ENCODE data around the gene CAMK2D. TPM values are rescaled to one million over a fixed set of nuclear protein-coding genes. Genes with fewer than 3 reads are reported as not detected.

The CAMK2D gene
- total RNA-seq, 1 donor from 2014 or later = 78.9 TPM

- no peak for DNase-seq
Measured at GRCh38 chr4:113522433-113522832, 239.1 kb downstream of the CAMK2D start.

DNA sequence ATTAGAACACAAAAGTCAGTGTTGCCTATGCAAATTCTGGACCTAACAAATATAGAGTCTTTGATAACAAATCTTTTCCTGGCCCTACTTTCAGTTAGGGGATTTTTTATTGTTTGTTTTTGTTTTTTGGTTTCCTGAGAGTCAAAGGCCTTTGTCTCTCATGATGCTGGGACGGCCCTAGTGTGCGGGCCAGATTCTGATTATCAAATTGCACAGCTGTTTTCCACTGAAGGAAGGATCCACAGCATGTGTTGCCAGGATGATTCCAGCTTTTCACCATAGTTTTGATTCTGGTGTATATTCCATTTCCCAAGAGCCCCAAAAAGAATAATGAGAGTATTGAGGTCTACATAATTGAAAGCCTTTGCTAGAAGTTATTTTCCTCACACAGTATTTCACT, 248.2 kb downstream of the CAMK2D start:
- DNase-seq = no peak

DNA sequence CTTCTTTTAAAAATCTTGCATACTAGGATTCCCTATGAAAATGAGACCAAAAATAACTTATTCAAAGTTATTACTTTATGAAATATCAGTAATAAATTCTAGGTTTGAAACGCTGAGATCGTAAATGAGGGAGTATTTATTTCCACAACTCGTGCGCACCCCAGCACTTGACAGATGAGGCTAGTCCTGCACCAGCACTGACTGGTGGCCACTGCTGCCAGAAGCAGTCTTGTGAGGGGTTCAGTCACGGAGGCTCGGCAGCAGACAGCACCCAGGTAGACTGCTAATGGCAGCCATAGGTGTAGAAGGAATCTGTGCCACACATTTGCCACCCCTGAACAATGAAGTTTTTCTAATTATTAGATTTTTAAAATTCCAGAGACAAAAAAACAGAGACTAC, 248.7 kb downstream of the CAMK2D start:
- DNase-seq = no peak

- no peak for DNase-seq
Measured at GRCh38 chr4:113511944-113512343, 249.6 kb downstream of the CAMK2D start.

- DNase-seq = no peak
Measured at GRCh38 chr4:113509851-113510250, 251.7 kb downstream of the CAMK2D start.

DNA sequence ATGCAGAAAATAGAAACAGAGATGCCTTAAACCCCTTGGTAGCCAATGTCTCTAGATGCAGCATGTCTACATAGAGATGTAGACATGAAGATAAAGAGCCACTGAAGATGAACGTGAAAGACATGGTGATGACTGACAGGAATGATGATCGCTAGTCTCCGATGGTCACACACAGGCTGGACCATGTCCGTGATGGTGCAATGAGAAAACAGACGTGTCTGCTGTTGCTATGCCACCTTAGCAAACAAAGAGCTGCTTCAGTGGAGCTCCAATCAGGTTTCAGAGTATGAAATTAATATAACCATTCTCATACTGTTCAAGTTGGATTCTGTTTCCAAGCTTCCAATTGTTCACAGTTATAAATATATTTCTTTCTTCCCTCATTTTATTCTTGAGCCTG, 256.5 kb downstream of the CAMK2D start:
- no peak for DNase-seq

DNA sequence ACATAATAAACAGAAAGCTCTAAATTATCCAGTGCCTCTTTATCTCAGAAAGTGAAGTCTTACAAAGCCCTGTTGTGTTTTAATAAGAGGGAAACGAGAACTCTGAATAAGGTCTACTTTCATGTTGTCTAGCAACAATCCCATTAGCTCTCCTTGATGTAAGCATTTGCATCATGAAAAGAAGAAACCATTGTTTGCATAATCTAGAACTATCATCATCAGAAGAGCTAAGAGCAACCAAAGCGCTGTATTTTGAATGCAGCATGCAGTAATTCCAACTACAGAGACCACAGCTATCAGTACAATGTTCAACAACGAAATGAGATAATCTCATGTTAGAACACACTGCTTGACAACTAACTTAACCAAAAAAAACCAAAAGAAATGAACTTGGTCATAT, 257.1 kb downstream of the CAMK2D start:
- no peak for DNase-seq

- no peak for DNase-seq
Measured at GRCh38 chr4:113503691-113504090, 257.8 kb downstream of the CAMK2D start.

DNA sequence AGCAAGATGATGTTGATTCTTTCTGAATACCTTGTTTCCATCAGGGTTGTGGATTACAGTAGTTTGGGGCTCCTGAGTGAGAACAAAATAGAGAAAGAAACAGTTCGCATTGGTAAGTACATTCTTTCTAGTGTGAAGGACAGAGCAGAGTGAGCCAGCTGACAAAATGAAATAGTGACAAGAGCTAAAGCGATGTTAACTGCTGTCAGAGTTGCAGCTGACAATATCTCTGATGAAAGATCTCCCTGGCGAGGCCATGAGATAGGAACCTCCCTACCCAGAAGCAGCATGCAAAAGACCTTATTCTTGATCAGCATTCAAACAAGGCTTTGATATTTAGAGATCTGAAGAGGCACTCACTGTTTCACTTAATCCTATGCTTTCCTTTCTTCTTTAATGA, 258.6 kb downstream of the CAMK2D start:
- DNase-seq = no peak

DNA sequence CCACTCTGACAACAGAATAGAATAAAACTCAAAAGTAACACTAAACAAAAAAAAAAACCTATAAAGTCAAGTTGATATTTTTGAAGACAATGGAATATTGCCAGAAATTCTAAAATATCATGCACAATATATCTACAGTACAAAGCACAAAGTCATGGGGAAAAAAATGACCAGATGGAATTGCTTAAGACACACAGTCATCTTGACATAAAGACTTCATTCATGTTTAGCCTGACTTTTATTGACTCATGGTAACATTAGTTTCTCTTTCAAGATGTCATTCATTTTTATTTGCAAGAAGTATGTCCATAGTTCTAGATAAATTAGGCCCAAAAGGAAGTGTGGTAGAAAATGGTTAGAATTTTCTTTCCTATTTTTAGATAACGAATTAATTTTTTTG, 259.1 kb downstream of the CAMK2D start:
- no peak for DNase-seq

DNA sequence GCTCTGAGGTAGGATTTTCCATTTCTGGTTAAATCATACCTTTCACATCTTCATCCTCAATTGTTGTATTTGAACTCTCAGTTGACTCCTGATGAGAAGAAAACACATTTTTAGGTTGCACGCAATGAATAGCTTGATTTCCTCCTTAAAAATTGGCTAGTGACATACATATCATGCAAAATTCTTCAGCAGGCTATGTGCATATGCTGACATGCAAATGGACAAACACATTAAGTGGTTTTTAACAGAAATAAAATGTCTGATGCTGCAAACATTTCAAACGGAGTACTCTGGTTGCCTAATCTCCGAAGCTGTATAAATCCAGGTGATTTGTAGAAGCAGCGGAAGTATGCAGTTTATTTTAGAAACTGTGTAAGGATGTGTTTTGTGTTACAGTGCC, 261.1 kb downstream of the CAMK2D start:
- DNase-seq = no peak

GRCh38 chr4:113499696-113500095, 261.8 kb downstream of the CAMK2D start:
- DNase-seq = no peak

DNA sequence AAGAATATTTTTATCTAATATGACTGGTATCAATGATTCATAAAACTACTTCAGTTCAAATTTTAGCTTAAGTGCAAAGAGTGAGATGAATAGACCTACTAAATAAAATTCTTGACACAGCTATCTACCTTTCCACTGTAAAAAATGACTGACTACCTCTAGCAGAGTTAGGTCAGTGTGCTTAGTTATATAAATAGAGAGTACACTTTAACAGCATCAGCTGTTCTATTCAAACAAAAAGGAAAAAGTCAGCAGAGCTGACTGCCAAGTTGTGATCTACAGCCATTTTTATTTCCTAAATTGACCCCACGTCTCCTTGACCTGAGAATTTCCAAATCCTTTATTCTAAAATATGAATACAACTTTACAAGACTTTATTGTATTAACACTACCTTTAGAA, 262.4 kb downstream of the CAMK2D start:
- no peak for DNase-seq

DNA sequence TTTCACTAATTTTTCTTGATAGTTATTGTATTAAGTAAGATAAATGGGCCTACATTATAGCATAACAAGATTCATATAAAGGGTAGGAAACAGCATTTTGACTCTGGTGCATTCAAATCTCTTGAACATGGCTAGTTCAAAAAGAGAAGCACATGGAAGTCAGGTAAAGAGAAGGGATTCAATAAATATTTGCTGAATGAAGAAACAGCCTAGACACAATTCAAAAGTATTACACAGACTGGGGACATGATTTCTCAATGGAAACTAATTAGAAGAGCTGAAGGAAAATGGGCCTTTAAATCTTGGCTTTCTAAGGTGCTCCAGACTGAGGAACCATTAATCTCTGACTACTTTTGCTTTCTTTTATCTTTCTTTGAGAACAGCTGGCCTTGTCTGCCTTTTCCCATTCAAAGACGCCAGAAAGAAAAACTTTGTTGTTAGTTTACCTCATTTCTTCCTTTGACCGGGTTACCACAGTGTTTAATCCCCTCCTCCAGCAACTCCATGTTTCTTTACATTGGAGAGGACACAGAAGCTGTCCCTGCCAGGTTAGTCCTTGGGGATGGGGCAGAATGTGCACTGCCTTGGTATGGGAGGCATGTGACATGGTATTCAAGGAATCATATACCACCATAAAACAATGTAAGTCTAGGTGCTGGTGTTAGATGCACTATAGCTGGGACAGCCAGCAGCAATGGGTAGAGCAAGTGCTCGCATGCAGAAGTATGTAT, 264.2 kb downstream of the CAMK2D start:
- DNase-seq = no peak

GRCh38 chr4:113496698-113497097, 264.8 kb downstream of the CAMK2D start:
- DNase-seq = no peak

GRCh38 chr4:113495790-113496189, 265.7 kb downstream of the CAMK2D start:
- DNase-seq = no peak

- no peak for DNase-seq
Measured at GRCh38 chr4:113483131-113483530, 278.4 kb downstream of the CAMK2D start.

DNA sequence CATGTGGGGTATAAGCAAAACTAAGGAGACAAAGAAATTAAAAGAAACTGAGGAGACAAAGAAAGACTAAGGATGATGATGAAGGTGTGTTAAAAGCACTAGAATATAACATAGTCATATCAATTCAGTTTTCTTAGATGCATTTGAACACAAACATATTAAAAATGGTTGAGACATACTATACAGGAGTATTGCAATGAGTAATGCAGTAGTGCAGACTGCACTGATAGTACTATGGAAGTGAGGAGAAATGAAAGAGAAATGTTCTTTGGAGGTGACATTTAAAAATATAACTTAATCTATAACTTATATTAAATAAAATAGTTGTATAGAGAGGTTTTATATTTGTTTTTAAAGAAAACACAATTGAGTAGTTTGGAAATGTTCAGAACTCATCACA, 279.2 kb downstream of the CAMK2D start:
- no peak for DNase-seq

- no peak for DNase-seq
Measured at GRCh38 chr4:113481820-113482219, 279.7 kb downstream of the CAMK2D start.

GRCh38 chr4:113480109-113480508, 281.4 kb downstream of the CAMK2D start:
- DNase-seq = no peak

DNA sequence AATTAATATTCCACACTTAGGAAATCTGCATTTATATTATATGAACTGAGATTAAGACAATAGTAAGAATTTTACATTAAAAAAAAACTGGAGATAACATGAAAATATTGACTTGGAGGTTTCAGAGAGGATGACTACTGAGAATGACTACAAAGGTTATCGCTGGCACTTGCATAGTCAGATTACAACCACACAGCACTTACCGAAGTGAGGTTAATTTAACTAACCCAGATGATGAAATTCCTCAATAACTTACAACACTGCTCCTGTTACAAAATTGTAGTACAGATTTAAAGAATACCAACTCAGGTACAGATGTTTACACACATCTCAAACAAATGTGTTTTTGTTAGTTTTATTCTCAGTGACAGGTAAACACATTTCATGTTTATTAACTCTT, 283.5 kb downstream of the CAMK2D start:
- DNase-seq = no peak

- no peak for DNase-seq
Measured at GRCh38 chr4:113476800-113477199, 284.7 kb downstream of the CAMK2D start.

DNA sequence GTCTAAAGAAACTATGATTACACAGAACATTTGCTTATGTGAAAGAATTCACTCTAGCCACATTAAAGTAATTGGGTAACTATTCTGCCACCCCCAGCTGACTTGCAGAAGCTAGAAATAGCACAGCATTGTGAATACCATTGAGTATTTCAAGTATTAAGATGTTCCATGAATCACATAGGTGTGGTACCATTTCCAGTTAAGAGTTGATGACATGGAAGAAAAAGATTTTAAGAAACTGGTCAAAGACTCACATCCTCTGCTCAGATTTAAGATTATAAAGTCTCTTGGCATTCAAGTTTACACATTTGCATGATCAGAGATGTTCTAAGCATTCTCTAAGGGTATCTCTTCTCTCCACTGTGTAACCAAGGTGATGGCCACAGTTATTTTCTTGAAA, 287.5 kb downstream of the CAMK2D start:
- DNase-seq = no peak

- no peak for DNase-seq
Measured at GRCh38 chr4:113472864-113473263, 288.7 kb downstream of the CAMK2D start.
